ENCODE results near the gene FKBP11.

FKBP11 gene

DNA sequence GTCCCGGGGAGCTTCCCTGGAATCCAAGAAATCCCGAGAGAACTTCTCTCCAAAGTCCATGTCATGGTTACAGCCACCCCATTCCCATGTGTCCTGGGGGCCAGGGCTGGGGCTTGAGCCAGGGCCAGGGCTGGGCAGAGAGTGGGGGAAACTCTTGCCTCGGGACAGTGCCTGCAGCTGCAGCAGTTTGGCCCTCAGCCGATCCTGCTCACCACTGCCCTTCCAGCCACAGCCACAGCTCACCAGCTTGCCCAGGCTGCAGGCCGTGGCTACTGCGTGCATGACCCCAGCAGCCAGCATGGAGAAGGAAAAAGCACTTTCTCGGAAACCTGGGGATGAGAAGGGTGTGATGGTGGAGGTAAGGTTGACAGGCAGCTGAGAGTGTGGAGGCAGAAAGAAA is 42.7 kb upstream of the FKBP11 start:
- no peak for TF ChIP-seq CTCF (IDR thresholded peaks at IDR 0.05; ENCODE audit: borderline replicate concordance, extremely low read depth, low read length, poor library complexity, severe bottlenecking)
- no peak for TF ChIP-seq EZH2 (IDR thresholded peaks at IDR 0.05; ENCODE audit: borderline replicate concordance, low read depth, low read length, severe bottlenecking)
- Histone ChIP-seq H3K27ac (ENCODE audit: low read length) (no peak overlapping the region), H3K36me3 (ENCODE audit: insufficient read depth, low read length) (no peaks in the 10 kb centered on the region), H4K20me1 (ENCODE audit: insufficient read depth, low read length) (peaks cover 11% of the 10 kb centered on the region), H3K79me2 (ENCODE audit: insufficient read depth, low read length) (no peaks in the 10 kb centered on the region), H3K4me1 (ENCODE audit: insufficient read depth, low read length) (peaks cover 17% of the 10 kb centered on the region), H2AFZ (ENCODE audit: low read depth, low read length) (no peak overlapping the region), H3K4me2 (ENCODE audit: insufficient read depth, low read length) (no peak overlapping the region), H3K27me3 (ENCODE audit: insufficient read depth, low read length, poor library complexity) (peaks cover 44% of the 10 kb centered on the region), H3K9me3 (ENCODE audit: insufficient read depth, low read length, severe bottlenecking) (no peaks in the 10 kb centered on the region), H3K4me3 (ENCODE audit: low read depth in 1 of 2, low read length in 2 of 2) (no peak overlapping the region), H3K9ac (ENCODE audit: low read depth, low read length) (no peak overlapping the region)
- ATAC-seq (ENCODE audit: insufficient read depth, low read depth): no peak
- DNase-seq: no peak

- Histone ChIP-seq H4K20me1 (ENCODE audit: insufficient read depth, low read length) (peaks cover 5% of the 10 kb centered on the region), H3K27ac (ENCODE audit: low read length) (no peak overlapping the region), H3K9ac (ENCODE audit: low read depth, low read length) (no peak overlapping the region), H3K4me2 (ENCODE audit: insufficient read depth, low read length) (no peak overlapping the region), H3K9me3 (ENCODE audit: insufficient read depth, low read length, severe bottlenecking) (no peaks in the 10 kb centered on the region), H2AFZ (ENCODE audit: low read depth, low read length) (no peak overlapping the region), H3K27me3 (ENCODE audit: insufficient read depth, low read length, poor library complexity) (peaks cover 27% of the 10 kb centered on the region), H3K4me1 (ENCODE audit: insufficient read depth, low read length) (peaks cover 8% of the 10 kb centered on the region), H3K36me3 (ENCODE audit: insufficient read depth, low read length) (no peaks in the 10 kb centered on the region), H3K4me3 (ENCODE audit: low read depth in 1 of 2, low read length in 2 of 2) (no peak overlapping the region), H3K79me2 (ENCODE audit: insufficient read depth, low read length) (no peaks in the 10 kb centered on the region)
- TF ChIP-seq CTCF (IDR thresholded peaks at IDR 0.05; ENCODE audit: borderline replicate concordance, extremely low read depth, low read length, poor library complexity, severe bottlenecking) (no peak), EZH2 (IDR thresholded peaks at IDR 0.05; ENCODE audit: borderline replicate concordance, low read depth, low read length, severe bottlenecking) (no peak)
- ATAC-seq (ENCODE audit: insufficient read depth, low read depth): no peak
- DNase-seq: no peak
Observed at GRCh38 chr12:48966177-48966895, 41.0 kb upstream of the FKBP11 start.

- Histone ChIP-seq H4K20me1 (ENCODE audit: insufficient read depth, low read length) (no peaks in the 10 kb centered on the region; the same call in none of the 2 replicates), H3K36me3 (ENCODE audit: insufficient read depth, low read length) (no peaks in the 10 kb centered on the region), H3K4me3 (ENCODE audit: low read depth in 1 of 2, low read length in 2 of 2) (no peak overlapping the region), H2AFZ (ENCODE audit: low read depth, low read length) (no peak overlapping the region), H3K27me3 (ENCODE audit: insufficient read depth, low read length, poor library complexity) (peaks cover 18% of the 10 kb centered on the region), H3K27ac (ENCODE audit: low read length) (no peak overlapping the region), H3K9me3 (ENCODE audit: insufficient read depth, low read length, severe bottlenecking) (no peaks in the 10 kb centered on the region), H3K9ac (ENCODE audit: low read depth, low read length) (no peak overlapping the region), H3K4me1 (ENCODE audit: insufficient read depth, low read length) (no peaks in the 10 kb centered on the region), H3K79me2 (ENCODE audit: insufficient read depth, low read length) (no peaks in the 10 kb centered on the region), H3K4me2 (ENCODE audit: insufficient read depth, low read length) (no peak overlapping the region)
- TF ChIP-seq EZH2 (IDR thresholded peaks at IDR 0.05; ENCODE audit: borderline replicate concordance, low read depth, low read length, severe bottlenecking) (no peak), CTCF (IDR thresholded peaks at IDR 0.05; ENCODE audit: borderline replicate concordance, extremely low read depth, low read length, poor library complexity, severe bottlenecking) (peak; percentile 6)
- ATAC-seq (ENCODE audit: insufficient read depth, low read depth): no peak
- no peak for DNase-seq
Observed at GRCh38 chr12:48965298-48965838, 40.1 kb upstream of the FKBP11 start.
